ENCODE data around the gene AGAP2. TPM values are rescaled to one million over a fixed set of nuclear protein-coding genes. Genes with fewer than 3 reads are reported as not detected.

Gene AGAP2
- total RNA-seq, 1 experiment from 2014 or later: 2.0 TPM

DNA sequence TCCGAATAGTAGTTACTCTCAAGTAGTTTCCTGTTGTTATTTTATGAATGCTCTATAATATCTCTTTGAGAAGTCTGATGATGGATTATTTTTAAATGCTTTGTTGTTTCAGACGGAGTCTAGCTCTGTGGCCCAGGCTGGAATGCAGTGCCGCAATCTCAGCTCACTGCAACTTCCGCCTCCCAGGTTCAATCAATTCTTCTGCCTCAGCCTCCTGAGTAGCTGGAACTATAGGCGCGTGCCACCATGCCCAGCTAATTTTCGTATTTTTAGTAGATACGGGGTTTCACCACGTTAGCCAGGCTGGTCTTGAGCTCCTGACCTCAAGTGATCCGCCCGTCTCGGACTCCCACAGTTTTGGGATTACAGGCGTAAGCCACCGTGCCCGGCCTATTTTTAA is 46.0 kb downstream of the AGAP2 start:
- CTCF ChIA-PET: interaction anchor here (0.9 to 2.9 kb wide), 5 partner anchors 44 to 72 kb away, joined by 3 to 25 read pairs (median 7); partner anchors contain the start of genes B4GALNT1 and TSPAN31
- no peak for TF ChIP-seq NFYB (CRISPR knock-in tag; conservative IDR thresholded peaks at IDR 0.05; ENCODE audit: low read depth)
- TF ChIP-seq, protein P1, sequence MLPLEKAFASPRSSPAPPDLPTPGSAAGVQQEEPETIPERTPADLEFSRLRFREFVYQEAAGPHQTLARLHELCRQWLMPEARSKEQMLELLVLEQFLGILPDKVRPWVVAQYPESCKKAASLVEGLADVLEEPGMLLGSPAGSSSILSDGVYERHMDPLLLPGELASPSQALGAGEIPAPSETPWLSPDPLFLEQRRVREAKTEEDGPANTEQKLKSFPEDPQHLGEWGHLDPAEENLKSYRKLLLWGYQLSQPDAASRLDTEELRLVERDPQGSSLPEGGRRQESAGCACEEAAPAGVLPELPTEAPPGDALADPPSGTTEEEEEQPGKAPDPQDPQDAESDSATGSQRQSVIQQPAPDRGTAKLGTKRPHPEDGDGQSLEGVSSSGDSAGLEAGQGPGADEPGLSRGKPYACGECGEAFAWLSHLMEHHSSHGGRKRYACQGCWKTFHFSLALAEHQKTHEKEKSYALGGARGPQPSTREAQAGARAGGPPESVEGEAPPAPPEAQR (CRISPR knock-in tag; IDR thresholded peaks at IDR 0.05): no peak
- TF ChIP-seq ZNF396 (CRISPR knock-in tag; IDR thresholded peaks at IDR 0.05; ENCODE audit: borderline replicate concordance): no peak
- TF ChIP-seq, protein P2, sequence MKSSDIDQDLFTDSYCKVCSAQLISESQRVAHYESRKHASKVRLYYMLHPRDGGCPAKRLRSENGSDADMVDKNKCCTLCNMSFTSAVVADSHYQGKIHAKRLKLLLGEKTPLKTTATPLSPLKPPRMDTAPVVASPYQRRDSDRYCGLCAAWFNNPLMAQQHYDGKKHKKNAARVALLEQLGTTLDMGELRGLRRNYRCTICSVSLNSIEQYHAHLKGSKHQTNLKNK (CRISPR knock-in tag; IDR thresholded peaks at IDR 0.05): no peak
- TF ChIP-seq IRF2 (CRISPR knock-in tag; IDR thresholded peaks at IDR 0.05; ENCODE audit: borderline replicate concordance, low read depth): no peak
- TF ChIP-seq, protein P3, sequence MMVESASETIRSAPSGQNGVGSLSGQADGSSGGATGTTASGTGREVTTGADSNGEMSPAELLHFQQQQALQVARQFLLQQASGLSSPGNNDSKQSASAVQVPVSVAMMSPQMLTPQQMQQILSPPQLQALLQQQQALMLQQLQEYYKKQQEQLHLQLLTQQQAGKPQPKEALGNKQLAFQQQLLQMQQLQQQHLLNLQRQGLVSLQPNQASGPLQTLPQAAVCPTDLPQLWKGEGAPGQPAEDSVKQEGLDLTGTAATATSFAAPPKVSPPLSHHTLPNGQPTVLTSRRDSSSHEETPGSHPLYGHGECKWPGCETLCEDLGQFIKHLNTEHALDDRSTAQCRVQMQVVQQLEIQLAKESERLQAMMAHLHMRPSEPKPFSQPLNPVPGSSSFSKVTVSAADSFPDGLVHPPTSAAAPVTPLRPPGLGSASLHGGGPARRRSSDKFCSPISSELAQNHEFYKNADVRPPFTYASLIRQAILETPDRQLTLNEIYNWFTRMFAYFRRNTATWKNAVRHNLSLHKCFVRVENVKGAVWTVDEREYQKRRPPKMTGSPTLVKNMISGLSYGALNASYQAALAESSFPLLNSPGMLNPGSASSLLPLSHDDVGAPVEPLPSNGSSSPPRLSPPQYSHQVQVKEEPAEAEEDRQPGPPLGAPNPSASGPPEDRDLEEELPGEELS (CRISPR knock-in tag; IDR thresholded peaks at IDR 0.05): no peak
- no peak for TF ChIP-seq SP1 (CRISPR knock-in tag; conservative IDR thresholded peaks at IDR 0.05)
- TF ChIP-seq SMAD4 (CRISPR knock-in tag; IDR thresholded peaks at IDR 0.05): no peak
- TF ChIP-seq ZNF138 (CRISPR knock-in tag; conservative IDR thresholded peaks at IDR 0.05): no peak
- TF ChIP-seq, protein P4, sequence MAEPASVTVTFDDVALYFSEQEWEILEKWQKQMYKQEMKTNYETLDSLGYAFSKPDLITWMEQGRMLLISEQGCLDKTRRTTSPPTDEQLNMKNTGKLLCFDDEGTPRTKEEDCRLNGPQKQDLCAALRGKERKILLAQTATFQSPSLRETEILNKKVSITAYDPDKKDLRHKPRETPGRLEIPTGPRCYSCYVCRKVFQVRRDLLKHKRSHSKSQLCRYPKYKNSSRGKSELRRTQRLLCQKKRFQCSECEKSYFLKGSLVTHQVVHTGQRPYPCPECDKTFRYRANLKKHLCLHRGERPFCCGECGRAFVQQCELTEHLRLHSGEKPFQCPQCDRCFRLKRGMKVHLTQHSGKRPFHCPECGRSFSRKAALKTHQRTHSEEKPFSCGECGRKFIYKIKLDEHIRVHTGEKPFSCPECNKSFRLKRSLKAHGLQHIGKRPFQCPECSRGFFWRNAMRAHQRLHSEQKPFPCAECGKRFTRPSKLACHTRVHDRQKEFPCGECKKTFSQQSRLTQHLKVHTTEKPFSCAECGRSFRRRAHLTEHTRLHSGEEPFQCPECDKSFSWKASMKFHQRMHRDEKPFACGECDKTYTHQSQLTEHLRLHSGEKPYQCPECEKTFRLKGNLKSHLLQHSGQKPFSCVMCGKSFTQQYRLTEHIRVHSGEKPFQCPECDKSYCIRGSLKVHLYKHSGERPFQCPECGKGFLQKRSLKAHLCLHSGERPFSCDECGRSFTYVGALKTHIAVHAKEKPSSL (CRISPR knock-in tag; conservative IDR thresholded peaks at IDR 0.05): no peak
- TF ChIP-seq, protein P5, sequence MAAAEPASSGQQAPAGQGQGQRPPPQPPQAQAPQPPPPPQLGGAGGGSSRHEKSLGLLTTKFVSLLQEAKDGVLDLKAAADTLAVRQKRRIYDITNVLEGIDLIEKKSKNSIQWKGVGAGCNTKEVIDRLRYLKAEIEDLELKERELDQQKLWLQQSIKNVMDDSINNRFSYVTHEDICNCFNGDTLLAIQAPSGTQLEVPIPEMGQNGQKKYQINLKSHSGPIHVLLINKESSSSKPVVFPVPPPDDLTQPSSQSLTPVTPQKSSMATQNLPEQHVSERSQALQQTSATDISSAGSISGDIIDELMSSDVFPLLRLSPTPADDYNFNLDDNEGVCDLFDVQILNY (CRISPR knock-in tag; IDR thresholded peaks at IDR 0.05): no peak
- TF ChIP-seq TCF7 (CRISPR knock-in tag; IDR thresholded peaks at IDR 0.05; ENCODE audit: low read depth): no peak
- TF ChIP-seq, protein P6, sequence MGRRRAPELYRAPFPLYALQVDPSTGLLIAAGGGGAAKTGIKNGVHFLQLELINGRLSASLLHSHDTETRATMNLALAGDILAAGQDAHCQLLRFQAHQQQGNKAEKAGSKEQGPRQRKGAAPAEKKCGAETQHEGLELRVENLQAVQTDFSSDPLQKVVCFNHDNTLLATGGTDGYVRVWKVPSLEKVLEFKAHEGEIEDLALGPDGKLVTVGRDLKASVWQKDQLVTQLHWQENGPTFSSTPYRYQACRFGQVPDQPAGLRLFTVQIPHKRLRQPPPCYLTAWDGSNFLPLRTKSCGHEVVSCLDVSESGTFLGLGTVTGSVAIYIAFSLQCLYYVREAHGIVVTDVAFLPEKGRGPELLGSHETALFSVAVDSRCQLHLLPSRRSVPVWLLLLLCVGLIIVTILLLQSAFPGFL (CRISPR knock-in tag; IDR thresholded peaks at IDR 0.05; ENCODE audit: borderline replicate concordance): no peak
- TF ChIP-seq GTF2I (CRISPR knock-in tag; conservative IDR thresholded peaks at IDR 0.05): no peak
- no peak for TF ChIP-seq NR2C2 (CRISPR knock-in tag; IDR thresholded peaks at IDR 0.05)
- no peak for TF ChIP-seq ZNF232 (CRISPR knock-in tag; IDR thresholded peaks at IDR 0.05)
- no peak for TF ChIP-seq NR3C1 (CRISPR knock-in tag; conservative IDR thresholded peaks at IDR 0.05; ENCODE audit: low read depth)
- POLR2A ChIA-PET: no interaction called here
- H3K36me3 Mint-ChIP-seq: peaks cover 2% of the 10 kb centered on the region
- DNase-seq (ENCODE audit: low spot score) (no peak), ATAC-seq (no peak)
- H3K4me3 Mint-ChIP-seq: no peak overlapping the region
- peaks cover 19% of the 10 kb centered on the region for H3K9me3 Mint-ChIP-seq
- H3K27me3 Mint-ChIP-seq (ENCODE audit: low read depth): peaks cover 34% of the 10 kb centered on the region
- H3K27ac Mint-ChIP-seq: no peak overlapping the region
- no peaks in the 10 kb centered on the region for H3K4me1 Mint-ChIP-seq

DNA sequence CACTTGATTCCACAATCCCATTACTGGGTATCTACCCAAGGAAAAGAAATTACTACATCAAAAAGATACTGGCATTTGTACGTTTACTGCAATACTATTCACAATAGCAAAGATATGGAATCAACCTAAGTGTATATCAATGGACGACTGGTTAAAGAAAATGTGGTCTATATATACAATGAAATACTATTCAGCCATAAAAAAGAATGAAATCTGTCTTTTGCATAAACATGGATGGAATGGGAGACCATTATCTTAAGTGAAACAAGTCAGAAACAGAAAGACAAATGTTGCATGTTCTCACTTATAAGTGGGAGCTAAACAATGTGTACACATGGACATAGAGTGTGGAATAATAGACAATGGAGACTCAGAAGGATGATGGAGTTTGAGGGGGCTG is 49.6 kb downstream of the AGAP2 start:
- no peaks in the 10 kb centered on the region for H3K36me3 Mint-ChIP-seq
- ChIA-PET CTCF (no interaction called here), POLR2A (no interaction called here)
- H3K27ac Mint-ChIP-seq: no peak overlapping the region
- no peaks in the 10 kb centered on the region for H3K4me1 Mint-ChIP-seq
- no peak overlapping the region for H3K4me3 Mint-ChIP-seq
- H3K27me3 Mint-ChIP-seq (ENCODE audit: low read depth): peaks cover 64% of the 10 kb centered on the region
- DNase-seq (ENCODE audit: low spot score) (no peak), ATAC-seq (no peak)
- H3K9me3 Mint-ChIP-seq: peaks cover 26% of the 10 kb centered on the region
- TF ChIP-seq, protein P7, sequence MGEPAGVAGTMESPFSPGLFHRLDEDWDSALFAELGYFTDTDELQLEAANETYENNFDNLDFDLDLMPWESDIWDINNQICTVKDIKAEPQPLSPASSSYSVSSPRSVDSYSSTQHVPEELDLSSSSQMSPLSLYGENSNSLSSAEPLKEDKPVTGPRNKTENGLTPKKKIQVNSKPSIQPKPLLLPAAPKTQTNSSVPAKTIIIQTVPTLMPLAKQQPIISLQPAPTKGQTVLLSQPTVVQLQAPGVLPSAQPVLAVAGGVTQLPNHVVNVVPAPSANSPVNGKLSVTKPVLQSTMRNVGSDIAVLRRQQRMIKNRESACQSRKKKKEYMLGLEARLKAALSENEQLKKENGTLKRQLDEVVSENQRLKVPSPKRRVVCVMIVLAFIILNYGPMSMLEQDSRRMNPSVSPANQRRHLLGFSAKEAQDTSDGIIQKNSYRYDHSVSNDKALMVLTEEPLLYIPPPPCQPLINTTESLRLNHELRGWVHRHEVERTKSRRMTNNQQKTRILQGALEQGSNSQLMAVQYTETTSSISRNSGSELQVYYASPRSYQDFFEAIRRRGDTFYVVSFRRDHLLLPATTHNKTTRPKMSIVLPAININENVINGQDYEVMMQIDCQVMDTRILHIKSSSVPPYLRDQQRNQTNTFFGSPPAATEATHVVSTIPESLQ (CRISPR knock-in tag; IDR thresholded peaks at IDR 0.05): no peak
- TF ChIP-seq, protein P8, sequence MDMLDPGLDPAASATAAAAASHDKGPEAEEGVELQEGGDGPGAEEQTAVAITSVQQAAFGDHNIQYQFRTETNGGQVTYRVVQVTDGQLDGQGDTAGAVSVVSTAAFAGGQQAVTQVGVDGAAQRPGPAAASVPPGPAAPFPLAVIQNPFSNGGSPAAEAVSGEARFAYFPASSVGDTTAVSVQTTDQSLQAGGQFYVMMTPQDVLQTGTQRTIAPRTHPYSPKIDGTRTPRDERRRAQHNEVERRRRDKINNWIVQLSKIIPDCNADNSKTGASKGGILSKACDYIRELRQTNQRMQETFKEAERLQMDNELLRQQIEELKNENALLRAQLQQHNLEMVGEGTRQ (CRISPR knock-in tag; IDR thresholded peaks at IDR 0.05): no peak
- no peak for TF ChIP-seq SMAD3 (CRISPR knock-in tag; IDR thresholded peaks at IDR 0.05; ENCODE audit: borderline replicate concordance)
- TF ChIP-seq, protein P9, sequence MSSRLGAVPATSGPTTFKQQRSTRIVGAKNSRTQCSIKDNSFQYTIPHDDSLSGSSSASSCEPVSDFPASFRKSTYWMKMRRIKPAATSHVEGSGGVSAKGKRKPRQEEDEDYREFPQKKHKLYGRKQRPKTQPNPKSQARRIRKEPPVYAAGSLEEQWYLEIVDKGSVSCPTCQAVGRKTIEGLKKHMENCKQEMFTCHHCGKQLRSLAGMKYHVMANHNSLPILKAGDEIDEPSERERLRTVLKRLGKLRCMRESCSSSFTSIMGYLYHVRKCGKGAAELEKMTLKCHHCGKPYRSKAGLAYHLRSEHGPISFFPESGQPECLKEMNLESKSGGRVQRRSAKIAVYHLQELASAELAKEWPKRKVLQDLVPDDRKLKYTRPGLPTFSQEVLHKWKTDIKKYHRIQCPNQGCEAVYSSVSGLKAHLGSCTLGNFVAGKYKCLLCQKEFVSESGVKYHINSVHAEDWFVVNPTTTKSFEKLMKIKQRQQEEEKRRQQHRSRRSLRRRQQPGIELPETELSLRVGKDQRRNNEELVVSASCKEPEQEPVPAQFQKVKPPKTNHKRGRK (CRISPR knock-in tag; IDR thresholded peaks at IDR 0.05; ENCODE audit: borderline replicate concordance): no peak
- TF ChIP-seq, protein P10, sequence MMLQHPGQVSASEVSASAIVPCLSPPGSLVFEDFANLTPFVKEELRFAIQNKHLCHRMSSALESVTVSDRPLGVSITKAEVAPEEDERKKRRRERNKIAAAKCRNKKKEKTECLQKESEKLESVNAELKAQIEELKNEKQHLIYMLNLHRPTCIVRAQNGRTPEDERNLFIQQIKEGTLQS (CRISPR knock-in tag; conservative IDR thresholded peaks at IDR 0.05): no peak
- no peak for TF ChIP-seq FOXJ3 (CRISPR knock-in tag; IDR thresholded peaks at IDR 0.05; ENCODE audit: borderline replicate concordance)
